Activated CD4-positive, alpha-beta T cell treated with anti-CD3 and anti-CD28 coated beads for 48 hours (primary cell): ENCODE measurements around the gene CLASP2.
"Not testable (repeated sequence)": the region's sequence is repeated elsewhere in the genome, so short reads cannot be mapped to it uniquely, and the experiment has no call there.

ENCODE experiments used
- DNase-seq: peaks from one replicate; pipeline ENCODE4 v3.0.0-alpha.2; 2020

The CLASP2 gene

DNA sequence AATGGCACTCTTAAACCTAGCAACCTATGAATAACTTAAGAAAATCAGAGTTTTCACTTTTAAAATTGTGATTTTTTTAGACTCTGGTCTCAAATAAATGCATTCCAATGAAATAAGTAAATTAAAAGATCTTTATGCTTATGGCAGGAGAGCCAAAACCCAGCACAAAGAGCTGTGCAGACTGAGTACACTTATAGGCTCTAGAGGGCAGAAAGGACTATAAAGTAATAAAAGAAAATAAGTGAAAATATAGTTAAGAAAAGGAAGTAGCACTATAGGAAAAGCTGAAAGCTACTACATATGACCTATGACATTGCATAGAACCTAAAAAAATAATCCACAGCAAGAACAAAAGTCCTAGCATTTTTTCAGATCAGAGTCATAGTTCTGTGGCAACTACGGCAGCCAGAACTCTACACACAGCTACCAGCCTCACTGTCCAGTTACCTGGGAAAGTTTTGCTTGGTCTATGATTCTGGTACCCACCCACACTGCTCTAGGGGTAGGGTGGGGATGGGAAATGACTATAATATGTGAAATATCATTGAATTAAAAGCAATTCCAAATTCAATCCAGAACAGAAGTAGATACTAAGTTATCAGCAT lies 30.5 kb downstream of the CLASP2 start:
- DNase-seq, result no peak

DNA sequence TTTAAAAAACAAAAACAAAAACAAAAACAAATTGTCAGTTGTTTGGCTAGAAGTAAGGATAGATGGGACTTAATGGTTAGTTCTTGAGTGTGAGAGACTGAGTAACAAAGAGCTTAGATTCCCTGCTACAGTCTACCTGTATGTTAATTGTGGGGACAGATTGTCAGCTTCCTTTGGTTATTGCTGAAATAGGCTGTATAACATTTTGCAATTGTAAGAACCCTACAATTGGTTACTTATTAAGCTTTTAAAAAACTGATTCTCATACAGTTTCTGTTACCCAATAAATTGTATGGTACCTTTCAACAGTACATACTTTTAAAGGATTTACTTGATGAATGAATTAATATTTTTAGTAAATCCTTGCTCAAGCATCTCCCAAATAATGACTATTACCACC lies 35.3 kb downstream of the CLASP2 start:
- no peak for DNase-seq

DNA sequence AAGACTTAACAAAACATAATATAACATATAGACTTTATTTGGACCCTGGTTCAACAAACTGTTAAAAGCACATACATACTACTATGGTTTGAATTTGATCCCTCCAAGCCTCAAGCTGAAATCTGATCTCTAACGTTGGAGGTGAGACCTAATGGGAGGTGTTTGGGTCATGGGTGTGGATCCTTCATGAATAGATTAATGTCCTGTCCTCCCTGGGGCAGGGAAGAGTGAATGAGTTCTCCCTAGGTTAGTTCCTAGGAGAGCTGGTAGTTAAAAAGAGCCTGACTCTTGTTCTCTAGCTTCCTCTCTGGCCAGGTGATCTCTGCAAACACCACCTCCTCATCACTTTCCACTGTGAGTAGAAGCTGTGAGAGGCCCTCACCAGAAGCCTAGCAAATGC lies 36.4 kb downstream of the CLASP2 start:
- no peak for DNase-seq

DNA sequence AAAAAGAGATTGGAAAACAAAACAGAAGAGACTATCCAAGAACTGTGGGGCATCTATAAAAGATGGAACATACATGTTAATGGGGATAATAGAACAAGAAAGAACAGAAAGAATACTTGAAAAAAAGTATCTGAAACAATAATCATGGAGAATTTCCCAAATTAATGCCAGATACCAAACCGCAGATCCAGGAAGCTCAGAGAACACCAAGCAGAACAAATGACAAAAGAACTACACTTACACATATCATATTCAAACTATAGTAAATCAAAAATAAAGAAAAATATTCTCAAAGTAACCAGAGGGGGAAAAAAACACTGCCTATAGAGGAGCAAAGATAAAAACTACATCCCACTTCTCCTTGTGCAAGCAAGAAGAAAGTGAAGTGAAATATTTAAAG lies 40.0 kb downstream of the CLASP2 start:
- no peak for DNase-seq

DNA sequence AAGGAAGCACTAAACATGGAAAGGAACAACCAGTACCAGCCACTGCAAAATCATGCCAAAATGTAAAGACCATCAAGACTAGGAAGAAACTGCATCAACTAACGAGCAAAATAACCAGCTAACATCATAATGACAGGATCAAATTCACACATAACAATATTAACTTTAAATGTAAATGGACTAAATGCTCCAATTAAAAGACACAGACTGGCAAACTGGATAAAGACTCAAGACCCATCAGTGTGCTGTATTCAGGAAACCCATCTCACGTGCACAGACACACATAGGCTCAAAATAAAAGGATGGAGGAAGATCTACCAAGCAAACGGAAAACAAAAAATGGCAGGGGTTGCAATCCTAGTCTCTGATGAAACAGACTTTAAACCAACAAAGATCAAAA lies 44.6 kb downstream of the CLASP2 start:
- DNase-seq, result not testable (repeated sequence)

DNA sequence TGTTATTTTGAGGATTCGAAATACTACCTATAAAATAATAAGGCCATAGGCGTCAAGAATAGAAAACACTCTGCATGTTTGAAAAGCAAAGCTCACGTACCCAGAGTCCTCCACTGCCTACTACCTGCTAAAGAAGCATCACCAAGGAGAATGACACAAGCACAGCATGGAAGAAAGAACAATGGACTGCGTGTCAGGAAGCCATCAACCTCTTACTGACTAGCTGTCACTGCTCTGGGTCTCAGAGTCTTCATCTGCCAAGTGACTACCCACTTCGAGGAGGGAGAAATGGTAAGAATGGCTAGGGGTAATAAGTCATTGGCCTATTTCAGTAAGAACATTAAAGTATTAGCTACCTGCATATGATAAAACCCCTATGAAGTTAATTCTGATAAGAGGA lies 49.4 kb downstream of the CLASP2 start:
- no peak for DNase-seq

DNA sequence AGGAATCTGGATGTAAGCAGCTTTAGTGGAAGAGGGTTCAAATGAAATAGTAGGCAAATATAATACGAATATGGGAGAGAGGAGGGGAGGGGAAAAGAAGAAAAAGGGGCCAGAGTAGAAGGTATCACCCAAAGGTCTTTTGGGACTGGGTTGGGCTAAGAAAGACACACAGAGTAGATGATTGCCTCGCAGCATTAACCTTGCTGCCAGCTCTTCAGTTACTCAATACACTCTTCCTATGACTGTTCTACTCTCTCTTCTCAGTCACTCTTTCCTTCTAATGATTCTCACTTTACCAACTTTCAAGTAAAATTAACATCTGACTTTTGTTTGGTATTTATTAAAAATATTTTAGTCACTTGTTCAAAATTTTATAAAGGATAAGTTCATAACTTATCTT lies 52.8 kb downstream of the CLASP2 start:
- no peak for DNase-seq

DNA sequence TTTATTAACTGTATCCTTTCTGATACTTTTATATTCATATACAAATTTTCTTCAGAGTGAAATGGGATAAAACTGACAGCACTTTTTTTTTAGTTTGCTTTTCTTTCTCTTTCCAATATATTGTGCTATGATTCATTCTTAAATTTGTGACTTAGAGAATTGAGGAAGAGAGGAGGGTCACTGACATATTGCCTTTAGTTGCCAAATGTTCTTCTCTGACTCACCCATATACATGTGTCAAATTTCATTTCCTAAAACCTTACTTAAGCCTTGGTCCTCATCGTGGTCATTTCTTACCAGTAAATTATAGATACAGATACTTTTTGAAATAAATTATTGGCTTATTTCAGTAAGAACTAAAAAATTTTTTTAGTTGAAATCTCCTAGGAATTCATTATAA lies 53.9 kb downstream of the CLASP2 start:
- DNase-seq, result no peak

DNA sequence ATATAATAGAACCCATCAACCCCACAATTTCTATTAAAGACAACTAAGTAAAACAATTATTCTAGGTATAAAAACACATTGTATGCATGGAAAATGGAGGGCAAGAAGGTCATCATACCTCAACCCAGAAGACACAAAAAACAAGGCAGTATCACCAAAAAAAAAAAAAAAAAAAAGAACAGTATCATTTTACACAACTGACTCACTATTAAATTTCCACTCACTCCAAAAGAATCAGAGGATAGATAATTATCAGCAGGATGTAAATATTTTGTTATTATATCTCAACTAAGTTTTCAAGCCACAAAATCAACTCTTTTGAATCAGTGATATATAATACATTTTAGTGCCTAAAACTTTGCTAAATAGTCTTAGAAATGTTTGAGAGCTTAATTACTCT lies 55.0 kb downstream of the CLASP2 start:
- no peak for DNase-seq

DNA sequence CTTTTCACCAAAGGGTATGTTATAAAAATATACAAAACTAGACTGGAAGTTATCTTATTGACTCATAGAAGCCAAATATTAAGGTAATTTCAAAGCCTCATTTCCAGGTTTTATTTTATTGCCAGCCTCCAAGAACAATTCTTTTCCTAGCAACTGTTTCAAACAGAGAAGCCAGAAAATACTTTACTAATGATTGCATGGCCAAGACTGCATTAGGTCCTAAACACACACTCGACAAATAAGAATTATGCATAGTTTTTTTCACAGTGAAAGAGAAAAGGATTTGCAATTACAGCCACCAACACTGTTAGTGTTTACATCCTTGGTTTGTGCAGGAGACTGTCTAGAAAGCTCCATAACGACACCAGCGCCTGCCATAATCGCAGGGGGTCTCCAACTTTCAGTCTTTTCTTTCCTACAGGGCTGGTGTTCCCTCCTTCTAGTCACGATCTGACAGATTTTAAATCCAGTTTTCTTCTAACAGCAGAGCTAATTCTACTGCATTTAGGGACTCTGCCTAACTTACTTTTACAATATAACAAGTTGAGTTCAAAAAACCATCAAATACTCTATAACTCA lies 58.1 kb downstream of the CLASP2 start:
- no peak for DNase-seq

DNA sequence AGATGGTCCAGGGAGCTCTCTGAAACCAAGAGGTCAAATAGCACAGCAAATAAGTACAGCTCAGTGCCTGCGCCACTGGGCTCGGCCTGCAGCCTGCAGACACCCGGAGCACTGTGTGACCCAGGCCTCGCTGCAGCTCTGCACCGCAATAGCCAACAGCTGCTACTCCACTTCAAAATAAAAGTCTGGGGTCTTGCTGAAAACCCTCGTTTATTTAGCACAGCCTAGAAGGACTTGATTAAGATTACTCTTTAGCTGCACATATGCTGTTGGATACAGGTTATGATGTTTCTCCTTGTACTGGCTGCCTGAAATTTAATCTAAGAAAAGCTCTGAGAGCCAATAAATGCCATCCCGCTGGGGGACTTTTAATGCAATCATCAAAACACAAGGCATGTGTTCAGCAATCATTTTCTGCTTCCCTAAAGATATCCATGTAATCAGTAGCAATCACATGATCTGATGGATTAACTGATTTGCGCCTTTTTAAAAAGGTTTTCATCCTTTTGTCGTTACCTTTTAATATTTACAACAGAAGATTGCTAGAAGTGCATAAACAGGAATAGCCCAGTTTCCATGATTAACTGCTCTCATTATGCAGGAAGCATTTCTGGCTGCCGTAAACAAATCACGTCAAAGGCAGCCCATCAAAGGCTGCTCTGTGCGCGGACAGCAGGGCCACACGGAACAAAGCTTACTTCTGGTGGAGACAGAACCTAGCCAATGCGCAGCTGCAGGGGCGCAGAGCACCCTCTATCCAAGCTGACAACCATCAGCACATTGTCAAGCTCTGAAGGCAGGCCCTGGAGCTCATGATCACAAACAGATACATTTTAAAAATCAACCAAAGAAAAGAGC lies 58.8 kb downstream of the CLASP2 start:
- peak; percentile 17 for DNase-seq

DNA sequence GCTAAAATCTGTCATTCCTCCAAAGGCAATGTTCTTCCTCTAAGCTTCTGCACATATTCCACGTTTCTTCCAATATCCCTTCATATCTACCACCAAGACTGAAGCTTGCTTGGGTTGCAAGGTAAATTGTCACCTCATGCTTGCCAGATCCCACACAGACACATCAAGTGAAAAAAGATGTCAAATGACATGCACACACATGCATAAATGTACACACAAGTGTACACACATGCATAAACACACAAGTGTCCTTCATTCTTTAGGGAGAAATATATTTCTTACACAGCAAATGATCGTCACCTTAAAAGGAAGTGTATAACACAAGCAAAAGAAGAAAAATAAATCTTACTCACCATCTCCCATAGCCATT lies 59.4 kb downstream of the CLASP2 start:
- no peak for DNase-seq

DNA sequence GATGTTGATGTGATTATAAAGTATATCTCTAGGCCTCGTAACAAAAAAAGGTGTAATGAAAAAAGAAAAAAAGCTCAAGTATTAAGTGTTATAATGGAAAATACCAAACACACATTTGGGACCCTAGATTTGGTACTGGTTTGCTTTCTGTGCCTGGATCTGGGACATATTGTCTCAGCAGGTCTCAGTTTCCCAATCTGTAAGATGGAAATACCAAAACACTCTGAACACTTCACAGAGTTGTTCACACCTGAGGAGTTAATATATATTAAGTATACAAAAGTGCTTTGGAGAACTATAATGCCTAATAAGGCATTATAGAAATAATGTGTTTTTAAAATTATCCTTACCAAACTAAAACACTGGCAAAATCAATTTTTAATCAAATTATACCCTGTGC lies 60.0 kb downstream of the CLASP2 start:
- no peak for DNase-seq

DNA sequence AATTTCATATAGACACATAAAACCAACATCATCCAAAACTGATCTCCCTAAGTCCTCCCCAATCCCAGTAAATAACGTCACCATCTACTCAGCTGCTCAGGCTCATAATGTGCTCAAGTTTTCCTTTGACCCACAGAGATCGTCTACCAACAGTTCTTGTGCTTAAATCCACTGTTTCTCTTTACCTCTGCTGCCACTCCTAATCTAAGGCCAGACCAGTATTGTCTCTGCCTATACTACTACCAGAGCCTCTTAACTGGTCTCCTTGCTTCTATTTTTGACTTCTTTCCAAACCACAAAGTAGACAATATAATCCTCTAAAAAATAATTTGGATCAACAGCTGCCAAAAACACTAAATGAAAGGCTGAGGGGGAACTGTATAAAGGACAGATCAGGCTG lies 65.3 kb downstream of the CLASP2 start:
- no peak for DNase-seq

DNA sequence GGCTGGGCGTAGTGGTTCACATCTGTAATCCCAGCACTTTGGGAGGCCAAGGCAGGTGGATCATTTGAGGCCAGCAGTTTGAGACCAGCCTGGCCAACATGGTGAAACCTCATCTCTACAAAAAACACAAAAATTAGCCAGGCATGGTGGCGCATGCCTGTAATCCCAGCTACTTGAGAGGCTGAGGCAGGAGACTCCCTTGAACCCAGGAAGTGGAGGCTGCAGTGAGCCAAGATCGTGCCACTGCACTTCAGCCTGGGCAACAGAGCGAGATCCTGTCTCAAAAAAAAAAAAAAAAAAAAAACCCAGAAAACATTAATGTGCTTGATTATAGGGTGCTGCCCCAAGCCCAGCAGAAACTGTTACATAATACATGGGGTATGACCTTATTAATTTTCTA lies 67.0 kb downstream of the CLASP2 start:
- not testable (repeated sequence) for DNase-seq

DNA sequence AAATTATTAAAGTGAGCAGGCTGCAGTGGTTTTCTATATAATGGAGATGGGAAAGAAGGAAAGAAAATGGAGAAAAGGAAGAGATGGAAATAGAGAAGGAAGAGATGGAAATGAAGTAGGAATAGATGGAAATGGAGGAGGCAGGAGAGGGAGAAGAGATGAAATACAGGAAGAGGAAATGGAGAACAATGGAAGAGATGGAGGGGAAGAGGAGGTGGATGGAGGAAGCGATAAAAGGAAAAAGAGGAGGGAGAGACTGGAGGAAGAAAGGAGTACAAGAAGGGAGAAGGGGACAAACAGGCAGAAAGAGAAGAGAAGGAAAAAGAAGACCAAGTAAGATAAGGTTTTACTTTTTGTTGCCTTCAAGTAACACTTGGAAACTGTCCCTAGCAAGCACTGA lies 67.6 kb downstream of the CLASP2 start:
- no peak for DNase-seq

DNA sequence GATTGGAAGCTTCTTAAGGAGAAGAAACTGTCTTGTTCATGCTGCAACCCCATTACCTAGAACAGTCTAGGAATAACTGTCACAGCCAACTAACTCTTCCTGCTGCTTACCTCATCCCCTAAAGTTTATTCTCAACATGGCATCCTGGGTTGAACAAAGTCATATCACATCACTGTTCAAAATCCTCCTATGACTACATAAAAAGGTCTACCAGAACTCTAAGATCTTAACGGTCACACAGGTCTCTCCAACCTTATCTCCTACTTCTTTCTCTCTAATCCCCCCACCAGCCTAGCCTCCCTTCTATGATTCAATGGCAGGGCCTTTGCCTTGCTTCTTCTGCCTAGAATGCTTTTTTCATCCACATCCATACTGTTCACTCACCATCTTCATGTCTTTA lies 69.3 kb downstream of the CLASP2 start:
- no peak for DNase-seq

DNA sequence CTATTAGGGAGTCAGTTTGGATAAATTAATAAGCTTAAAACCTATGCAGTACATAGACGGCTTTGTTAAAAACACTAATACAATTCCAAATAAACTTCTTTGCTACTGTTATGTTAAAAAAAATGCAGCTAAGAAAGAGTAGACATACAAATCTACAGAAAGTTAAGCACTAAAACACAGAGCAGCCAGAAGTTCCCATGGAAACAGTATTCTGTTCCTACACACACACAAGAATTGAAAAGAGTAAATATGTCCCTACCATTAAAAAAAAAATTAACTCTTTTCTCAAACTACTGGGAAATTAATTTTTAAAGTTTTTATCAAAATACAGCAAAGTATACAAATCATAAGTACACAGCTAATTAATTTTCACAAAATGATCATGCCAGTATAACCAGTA lies 71.6 kb downstream of the CLASP2 start:
- DNase-seq, result no peak

DNA sequence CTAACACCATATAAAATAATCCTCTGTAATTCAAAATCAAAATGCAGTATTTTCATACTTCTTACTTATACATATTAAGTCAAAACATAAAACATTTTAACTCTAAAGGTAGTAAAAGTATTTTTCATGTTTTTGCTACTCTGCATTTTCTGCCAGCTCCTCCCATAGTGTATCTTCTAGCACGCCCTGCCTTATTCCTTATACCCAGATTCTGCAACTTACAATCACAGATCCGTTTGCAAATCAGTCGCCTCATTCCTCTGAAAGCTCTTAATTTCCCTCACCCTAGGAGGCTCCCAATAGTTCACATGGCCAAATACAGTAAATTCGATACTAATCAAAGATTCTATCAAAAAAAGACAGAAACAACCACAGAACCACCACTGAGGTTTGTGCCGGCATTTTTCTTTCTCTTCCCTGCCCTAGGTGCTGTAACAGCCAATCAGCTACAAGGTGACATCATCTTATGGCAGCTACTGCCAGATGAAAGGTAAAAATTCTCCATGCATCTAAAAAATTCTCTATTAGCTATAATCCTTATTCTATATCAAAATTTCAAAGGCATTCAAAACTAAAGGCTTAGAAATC lies 72.9 kb downstream of the CLASP2 start:
- peak; percentile 28 for DNase-seq

DNA sequence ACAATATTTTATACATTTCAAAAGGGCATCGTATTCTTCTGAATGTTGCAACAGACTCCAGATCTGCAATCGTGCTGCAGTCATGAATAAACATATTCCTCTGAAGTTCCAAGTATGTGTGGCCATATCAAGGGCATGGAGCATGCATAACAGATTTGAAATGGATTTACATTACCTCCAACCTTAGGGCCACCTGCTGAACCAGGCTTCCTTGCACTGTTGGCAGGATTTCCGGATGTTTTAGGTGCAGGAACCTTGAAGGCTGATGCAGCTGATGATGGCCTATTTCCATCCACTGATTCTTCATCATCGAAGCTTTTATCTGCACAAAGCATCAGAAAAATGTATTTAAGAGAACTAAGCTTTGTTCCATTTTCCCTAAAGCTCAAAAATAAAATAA lies 73.5 kb downstream of the CLASP2 start:
- DNase-seq, result no peak

DNA sequence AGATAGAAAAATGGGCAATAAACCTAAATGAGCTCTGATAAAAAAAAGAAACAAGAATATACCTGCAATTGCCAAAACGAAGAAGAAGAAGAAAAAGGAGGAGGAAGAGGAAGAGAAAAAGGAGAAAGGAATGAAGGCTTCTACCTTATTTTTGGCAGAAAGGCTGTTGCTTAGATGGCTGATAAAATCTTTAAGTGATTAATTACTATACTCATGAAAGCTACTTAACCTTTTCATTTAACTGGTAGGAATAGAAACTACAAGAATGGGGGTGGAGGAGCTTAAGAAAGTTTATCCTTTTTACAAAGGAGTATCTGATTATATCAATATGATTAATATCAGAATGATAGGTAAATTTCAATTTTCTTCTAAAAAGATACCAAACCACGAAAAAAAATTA lies 75.2 kb downstream of the CLASP2 start:
- DNase-seq, result no peak

DNA sequence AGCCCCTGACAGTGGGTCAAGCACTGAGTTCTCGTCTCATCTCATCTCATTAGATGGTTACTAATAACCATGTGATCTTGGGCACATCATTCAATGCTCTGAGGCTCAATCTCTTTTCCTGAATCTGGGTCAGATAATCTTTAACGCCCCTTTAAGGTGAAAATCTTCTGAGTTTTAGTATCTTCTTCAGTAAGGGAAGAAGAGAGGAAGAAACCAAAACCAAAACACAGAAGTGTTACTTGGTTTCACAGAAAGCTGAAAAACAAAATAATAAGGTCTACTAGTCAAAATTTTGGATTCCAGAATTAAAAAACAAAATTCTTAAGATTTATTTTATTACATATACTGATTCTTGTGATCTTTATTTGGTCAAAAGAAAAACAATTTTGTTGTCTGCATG lies 78.2 kb downstream of the CLASP2 start:
- DNase-seq, result no peak

DNA sequence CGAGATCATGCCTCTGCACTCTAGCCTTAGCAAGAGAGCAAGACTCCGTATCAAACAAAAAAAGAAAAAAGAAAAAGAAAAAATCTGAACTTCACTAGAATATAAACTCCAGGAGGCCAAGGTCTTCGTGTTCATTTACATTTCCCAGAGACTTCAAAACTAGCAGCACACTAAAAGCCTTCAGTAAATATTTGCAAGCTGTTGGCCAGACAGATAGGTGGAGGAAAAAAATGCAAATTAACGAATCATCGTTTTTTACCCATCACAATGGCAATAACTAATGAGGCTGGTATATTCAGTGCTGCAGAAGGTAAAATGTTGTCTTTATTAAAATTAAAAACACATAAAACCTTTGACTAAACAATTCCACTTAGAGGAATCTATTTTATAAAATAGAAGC lies 80.6 kb downstream of the CLASP2 start:
- no peak for DNase-seq
